ENCODE data around the gene PARD6B. TPM values are rescaled to one million over a fixed set of nuclear protein-coding genes. Genes with fewer than 3 reads are reported as not detected.

The PARD6B gene
- total and polyA plus RNA-seq, 2 of the 4 experiments (the other 2 are of a cell fraction) = 0.17 to 0.90 TPM

DNA sequence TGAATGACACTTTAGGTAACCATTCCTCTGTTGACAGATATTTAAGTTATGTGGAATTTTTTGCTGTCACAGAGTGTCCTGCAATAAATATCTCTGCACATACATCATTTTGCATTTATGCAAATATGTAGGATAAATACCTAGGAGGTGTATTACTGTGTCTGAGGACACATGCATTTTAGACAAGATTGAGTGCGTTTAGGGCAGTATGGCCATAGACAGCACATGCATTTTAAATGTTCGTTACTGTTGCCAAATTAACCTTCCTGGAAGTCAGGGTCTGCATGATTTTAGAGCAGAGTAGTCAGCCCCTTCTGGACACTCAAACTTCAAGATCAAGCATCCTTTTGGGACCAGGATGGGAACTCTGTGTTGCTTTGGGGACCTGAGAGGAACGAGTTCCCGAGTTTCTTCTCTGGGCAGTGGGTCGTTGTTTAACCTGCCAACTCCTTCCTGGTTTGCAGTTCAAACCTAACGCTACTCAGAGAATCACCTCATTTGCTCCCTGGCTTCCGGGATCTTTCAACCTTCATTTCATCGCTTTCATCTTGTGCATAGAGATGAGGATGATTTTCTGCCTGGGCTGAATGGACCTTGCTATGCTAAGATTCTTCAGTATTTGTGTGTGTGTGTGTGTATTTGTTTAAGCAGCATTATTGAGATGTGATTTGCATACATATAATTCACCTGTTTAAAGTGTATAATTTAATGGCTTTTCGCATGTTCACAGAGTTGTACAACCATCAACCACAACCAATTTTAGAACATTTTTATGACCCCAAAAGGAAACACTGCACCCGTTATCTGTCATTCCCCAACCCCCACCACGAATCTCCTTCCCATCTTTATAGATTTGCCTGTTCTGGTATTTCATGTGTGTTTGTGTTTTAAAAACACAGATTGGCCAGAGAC is 73.3 kb downstream of the PARD6B start:
- Histone ChIP-seq H4K5ac (ENCODE audit: low read depth, low read length) (no peak overlapping the region), H3K4ac (ENCODE audit: low read depth, low read length) (no peak overlapping the region), H3K14ac (replicated peaks; ENCODE audit: low read depth, low read length) (no peak overlapping the region), H4K20me1 (ENCODE audit: insufficient read depth, low read length) (no peaks in the 10 kb centered on the region; the same call in 1 of the 2 replicates), H2BK120ac (ENCODE audit: low read depth, low read length) (no peak overlapping the region), H2AFZ (replicated peaks; ENCODE audit: low read length, poor library complexity) (no peak overlapping the region), H3K36me3 (ENCODE audit: control insufficient read depth, insufficient read depth, low read length) (no peaks in the 10 kb centered on the region), H4K8ac (ENCODE audit: low read depth in 2 of 2, low read length in 2 of 2) (no peak overlapping the region), H3K27ac (ENCODE audit: insufficient read depth, low read length) (no peak overlapping the region), H3K4me2 (ENCODE audit: low read depth, low read length) (no peak overlapping the region), H3K4me1 (ENCODE audit: control insufficient read depth, insufficient read depth, low read length) (no peaks in the 10 kb centered on the region), H3K18ac (ENCODE audit: low read depth, low read length) (no peak overlapping the region), H4K91ac (ENCODE audit: insufficient read depth, low read depth, low read length) (no peak overlapping the region), H2AK9ac (replicated peaks; ENCODE audit: low read depth, low read length, poor library complexity) (no peak overlapping the region), H2BK5ac (ENCODE audit: low read depth, low read length, poor library complexity, severe bottlenecking) (no peak overlapping the region), H3K27me3 (ENCODE audit: control insufficient read depth, insufficient read depth, low read length) (no peaks in the 10 kb centered on the region), H3K9ac (ENCODE audit: low read depth, low read length) (no peak overlapping the region), H3K9me1 (ENCODE audit: insufficient read depth, low read length) (0 out of 2 replicates have a peak, but pooled peaks cover 3% of the 10 kb centered on the region), H2BK20ac (ENCODE audit: low read depth, low read length) (no peak overlapping the region), H3K56ac (ENCODE audit: extremely low read depth, insufficient read depth, low read length) (no peak overlapping the region), H3K23ac (ENCODE audit: low read depth, low read length) (no peak overlapping the region), H2AK5ac (ENCODE audit: low read depth, low read length) (no peak overlapping the region), H2BK15ac (ENCODE audit: low read depth, low read length) (no peak overlapping the region), H3K4me3 (ENCODE audit: insufficient read depth, low read depth, low read length) (no peak overlapping the region), H3K79me1 (ENCODE audit: low read depth in 1 of 2, low read length in 2 of 2) (peaks cover 0 to 15% of the 10 kb centered on the region in 2 experiments; a peak in 2 of 4 replicates), H3K9me3 (ENCODE audit: control insufficient read depth, insufficient read depth, low read length) (no peaks in the 10 kb centered on the region)
- ATAC-seq (ENCODE audit: low read depth) = no peak
- in situ Hi-C loops (cut with MboI; ENCODE audit: low sequenced_read_pairs) (no loop called here), intact Hi-C loops (cut with micrococcal nuclease) (no loop called here), dilution Hi-C loops (cut with HindIII; ENCODE audit: low sequenced_read_pairs, unreplicated experiment) (loop anchor here (25.0 kb wide), 1 partner anchor 108 kb away; no protein-coding TSS in a partner anchor)
- CTCF ChIA-PET = no interaction called here
- no peak for DNase-seq
- POLR2A ChIA-PET (ENCODE audit: unreplicated experiment) = no interaction called here
- no CpG with 5 or more reads among the region's 11 CpGs for WGBS, 2 experiments (ENCODE audit: extremely low coverage in 2 of 2, insufficient read length in 1 of 2)
- no TSS peak for BruUV-seq (replicated peaks)
- TF ChIP-seq MXI1 (IDR thresholded peaks at IDR 0.05; ENCODE audit: borderline replicate concordance, low read depth, low read length) (no peak), BHLHE40 (IDR thresholded peaks at IDR 0.05; ENCODE audit: low read depth, low read length) (no peak), RAD21 (IDR thresholded peaks at IDR 0.05; ENCODE audit: low read length) (no peak), RFX5 (IDR thresholded peaks at IDR 0.05; ENCODE audit: low read depth, low read length) (no peak), CHD1 (IDR thresholded peaks at IDR 0.05; ENCODE audit: low read depth, low read length) (no peak), MAFK (IDR thresholded peaks at IDR 0.05; ENCODE audit: low read depth, low read length) (no peak), POLR2A (IDR thresholded peaks at IDR 0.05; ENCODE audit: low read depth, low read length) (no peak), RCOR1 (IDR thresholded peaks at IDR 0.05; ENCODE audit: insufficient replicate concordance, low read length) (no peak), CEBPB (IDR thresholded peaks at IDR 0.05; ENCODE audit: low read depth, low read length) (no peak), NFE2L2 (IDR thresholded peaks at IDR 0.05; ENCODE audit: low read depth, low read length) (no peak), FOS (IDR thresholded peaks at IDR 0.05; ENCODE audit: low read depth, low read length) (no peak), MAZ (IDR thresholded peaks at IDR 0.05; ENCODE audit: borderline replicate concordance, low read depth, low read length) (no peak)
- TF ChIP-seq, protein P1, sequence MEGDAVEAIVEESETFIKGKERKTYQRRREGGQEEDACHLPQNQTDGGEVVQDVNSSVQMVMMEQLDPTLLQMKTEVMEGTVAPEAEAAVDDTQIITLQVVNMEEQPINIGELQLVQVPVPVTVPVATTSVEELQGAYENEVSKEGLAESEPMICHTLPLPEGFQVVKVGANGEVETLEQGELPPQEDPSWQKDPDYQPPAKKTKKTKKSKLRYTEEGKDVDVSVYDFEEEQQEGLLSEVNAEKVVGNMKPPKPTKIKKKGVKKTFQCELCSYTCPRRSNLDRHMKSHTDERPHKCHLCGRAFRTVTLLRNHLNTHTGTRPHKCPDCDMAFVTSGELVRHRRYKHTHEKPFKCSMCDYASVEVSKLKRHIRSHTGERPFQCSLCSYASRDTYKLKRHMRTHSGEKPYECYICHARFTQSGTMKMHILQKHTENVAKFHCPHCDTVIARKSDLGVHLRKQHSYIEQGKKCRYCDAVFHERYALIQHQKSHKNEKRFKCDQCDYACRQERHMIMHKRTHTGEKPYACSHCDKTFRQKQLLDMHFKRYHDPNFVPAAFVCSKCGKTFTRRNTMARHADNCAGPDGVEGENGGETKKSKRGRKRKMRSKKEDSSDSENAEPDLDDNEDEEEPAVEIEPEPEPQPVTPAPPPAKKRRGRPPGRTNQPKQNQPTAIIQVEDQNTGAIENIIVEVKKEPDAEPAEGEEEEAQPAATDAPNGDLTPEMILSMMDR (conservative IDR thresholded peaks at IDR 0.05; ENCODE audit: low read depth, low read length) = no peak
- TF ChIP-seq, protein P2, sequence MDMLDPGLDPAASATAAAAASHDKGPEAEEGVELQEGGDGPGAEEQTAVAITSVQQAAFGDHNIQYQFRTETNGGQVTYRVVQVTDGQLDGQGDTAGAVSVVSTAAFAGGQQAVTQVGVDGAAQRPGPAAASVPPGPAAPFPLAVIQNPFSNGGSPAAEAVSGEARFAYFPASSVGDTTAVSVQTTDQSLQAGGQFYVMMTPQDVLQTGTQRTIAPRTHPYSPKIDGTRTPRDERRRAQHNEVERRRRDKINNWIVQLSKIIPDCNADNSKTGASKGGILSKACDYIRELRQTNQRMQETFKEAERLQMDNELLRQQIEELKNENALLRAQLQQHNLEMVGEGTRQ (IDR thresholded peaks at IDR 0.05; ENCODE audit: low read depth, low read length) = no peak
- TF ChIP-seq, protein P3, sequence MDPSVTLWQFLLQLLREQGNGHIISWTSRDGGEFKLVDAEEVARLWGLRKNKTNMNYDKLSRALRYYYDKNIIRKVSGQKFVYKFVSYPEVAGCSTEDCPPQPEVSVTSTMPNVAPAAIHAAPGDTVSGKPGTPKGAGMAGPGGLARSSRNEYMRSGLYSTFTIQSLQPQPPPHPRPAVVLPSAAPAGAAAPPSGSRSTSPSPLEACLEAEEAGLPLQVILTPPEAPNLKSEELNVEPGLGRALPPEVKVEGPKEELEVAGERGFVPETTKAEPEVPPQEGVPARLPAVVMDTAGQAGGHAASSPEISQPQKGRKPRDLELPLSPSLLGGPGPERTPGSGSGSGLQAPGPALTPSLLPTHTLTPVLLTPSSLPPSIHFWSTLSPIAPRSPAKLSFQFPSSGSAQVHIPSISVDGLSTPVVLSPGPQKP (IDR thresholded peaks at IDR 0.05; ENCODE audit: borderline replicate concordance, low read depth, low read length) = no peak
